Measurements from ENCODE around the gene DBNDD1.

Gene DBNDD1

DNA sequence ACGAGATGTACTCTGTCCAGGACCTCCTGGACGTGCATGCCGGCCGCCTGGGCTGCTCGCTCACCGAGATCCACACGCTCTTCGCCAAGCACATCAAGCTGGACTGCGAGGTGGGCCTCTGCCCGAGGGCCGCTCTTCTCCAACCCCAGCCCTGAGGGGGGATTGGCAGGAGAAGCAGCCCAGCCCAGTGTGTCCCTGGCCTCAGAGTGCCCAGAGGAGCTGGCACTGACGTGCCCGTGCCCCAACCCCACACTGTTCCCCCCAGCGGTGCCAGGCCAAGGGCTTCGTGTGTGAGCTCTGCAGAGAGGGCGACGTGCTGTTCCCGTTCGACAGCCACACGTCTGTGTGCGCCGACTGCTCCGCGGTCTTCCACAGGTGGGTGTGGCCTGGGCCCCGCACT lies 55.1 kb downstream of the DBNDD1 start:
- TF ChIP-seq, protein P1, sequence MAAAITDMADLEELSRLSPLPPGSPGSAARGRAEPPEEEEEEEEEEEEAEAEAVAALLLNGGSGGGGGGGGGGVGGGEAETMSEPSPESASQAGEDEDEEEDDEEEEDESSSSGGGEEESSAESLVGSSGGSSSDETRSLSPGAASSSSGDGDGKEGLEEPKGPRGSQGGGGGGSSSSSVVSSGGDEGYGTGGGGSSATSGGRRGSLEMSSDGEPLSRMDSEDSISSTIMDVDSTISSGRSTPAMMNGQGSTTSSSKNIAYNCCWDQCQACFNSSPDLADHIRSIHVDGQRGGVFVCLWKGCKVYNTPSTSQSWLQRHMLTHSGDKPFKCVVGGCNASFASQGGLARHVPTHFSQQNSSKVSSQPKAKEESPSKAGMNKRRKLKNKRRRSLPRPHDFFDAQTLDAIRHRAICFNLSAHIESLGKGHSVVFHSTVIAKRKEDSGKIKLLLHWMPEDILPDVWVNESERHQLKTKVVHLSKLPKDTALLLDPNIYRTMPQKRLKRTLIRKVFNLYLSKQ (tag by site-specific recombination; IDR thresholded peaks at IDR 0.05; ENCODE audit: borderline replicate concordance): no peak
- TF ChIP-seq ZNF23 (tag by site-specific recombination; IDR thresholded peaks at IDR 0.05; ENCODE audit: borderline replicate concordance): no peak
- 0 out of 2 replicates have a peak, but pooled peaks have one; percentile 25 for TF ChIP-seq SCRT2 (tag by site-specific recombination; IDR thresholded peaks at IDR 0.05)
- ChIA-PET CTCF (interaction anchor here (0.7 kb wide), 1 partner anchor 34 kb away, joined by 3 read pairs; no protein-coding TSS in a partner anchor), POLR2A (no interaction called here)
- Histone ChIP-seq H3K27ac (ENCODE audit: extremely low read depth, low read depth, low read length) (no peak overlapping the region), H3K4me1 (ENCODE audit: control insufficient read depth, insufficient read depth, low read length) (no peaks in the 10 kb centered on the region), H3K4me3 (ENCODE audit: low read depth, low read length) (no peak overlapping the region), H3K36me3 (ENCODE audit: control insufficient read depth in 2 of 2, insufficient read depth in 1 of 2, low read length in 2 of 2) (peaks cover 2 to 57% of the 10 kb centered on the region in 2 experiments; a peak in 2 of 3 replicates), H3K9me3 (ENCODE audit: control insufficient read depth, insufficient read depth, low read depth, low read length) (no peaks in the 10 kb centered on the region)

DNA sequence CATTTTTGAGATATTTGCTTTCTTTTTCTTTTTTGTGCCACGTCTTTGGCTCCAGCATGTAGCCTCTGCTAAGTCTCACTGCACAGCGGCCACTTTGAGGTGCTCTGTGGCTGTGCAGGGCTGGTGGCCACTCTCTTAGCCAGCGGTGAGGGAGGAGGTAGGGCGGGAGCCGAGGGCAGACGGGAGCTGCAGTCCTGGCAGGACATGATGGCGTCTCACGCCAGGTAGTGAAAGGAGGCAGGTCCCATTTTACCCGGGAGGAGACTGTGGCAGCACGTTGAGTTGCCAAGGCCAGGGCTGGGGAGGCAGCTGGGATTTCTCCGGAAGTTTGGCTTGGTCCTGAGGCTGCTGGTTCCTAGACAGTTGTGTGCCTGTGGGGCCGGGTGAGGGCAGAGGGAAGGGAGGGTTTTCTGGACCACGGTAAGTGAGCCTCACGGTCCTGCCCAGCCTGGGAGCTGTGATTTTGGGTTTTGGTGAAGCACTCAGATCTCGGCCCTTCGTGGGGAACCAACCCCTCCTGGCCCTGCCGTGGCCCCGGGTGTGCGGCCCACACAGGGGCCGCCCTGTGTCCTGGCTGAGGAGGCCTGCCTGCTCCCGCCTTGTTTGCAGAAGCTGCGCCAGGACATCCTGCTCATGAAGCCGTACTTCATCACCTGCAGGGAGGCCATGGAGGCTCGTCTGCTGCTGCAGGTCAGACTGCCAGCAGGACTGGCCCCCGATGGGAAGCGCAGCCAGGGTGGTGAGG lies 56.3 kb downstream of the DBNDD1 start:
- Histone ChIP-seq H3K4me3 (ENCODE audit: low read depth, low read length) (no peak overlapping the region), H3K4me1 (ENCODE audit: control insufficient read depth, insufficient read depth, low read length) (no peaks in the 10 kb centered on the region), H3K27ac (ENCODE audit: extremely low read depth, low read depth, low read length) (no peak overlapping the region), H3K36me3 (ENCODE audit: control insufficient read depth in 2 of 2, insufficient read depth in 1 of 2, low read length in 2 of 2) (peaks cover 0 to 69% of the 10 kb centered on the region in 2 experiments; a peak in 2 of 3 replicates), H3K9me3 (ENCODE audit: control insufficient read depth, insufficient read depth, low read depth, low read length) (no peaks in the 10 kb centered on the region)
- CTCF ChIA-PET: no interaction called here
- POLR2A ChIA-PET: interaction anchor here (1.4 kb wide), 1 partner anchor 40 kb away, joined by 3 read pairs; the partner anchor contains the start of gene TUBB3
- no peak for TF ChIP-seq ZNF600 (tag by site-specific recombination; IDR thresholded peaks at IDR 0.05)
- TF ChIP-seq ZNF548 (tag by site-specific recombination; IDR thresholded peaks at IDR 0.05): no peak
- no peak for TF ChIP-seq ZNF701 (tag by site-specific recombination; IDR thresholded peaks at IDR 0.05)
- TF ChIP-seq SCRT1 (tag by site-specific recombination; IDR thresholded peaks at IDR 0.05; ENCODE audit: borderline replicate concordance): no peak
- no peak for TF ChIP-seq ZNF433 (tag by site-specific recombination; IDR thresholded peaks at IDR 0.05; ENCODE audit: low read depth)
- TF ChIP-seq ZNF223 (tag by site-specific recombination; IDR thresholded peaks at IDR 0.05): no peak
- TF ChIP-seq, protein P2, sequence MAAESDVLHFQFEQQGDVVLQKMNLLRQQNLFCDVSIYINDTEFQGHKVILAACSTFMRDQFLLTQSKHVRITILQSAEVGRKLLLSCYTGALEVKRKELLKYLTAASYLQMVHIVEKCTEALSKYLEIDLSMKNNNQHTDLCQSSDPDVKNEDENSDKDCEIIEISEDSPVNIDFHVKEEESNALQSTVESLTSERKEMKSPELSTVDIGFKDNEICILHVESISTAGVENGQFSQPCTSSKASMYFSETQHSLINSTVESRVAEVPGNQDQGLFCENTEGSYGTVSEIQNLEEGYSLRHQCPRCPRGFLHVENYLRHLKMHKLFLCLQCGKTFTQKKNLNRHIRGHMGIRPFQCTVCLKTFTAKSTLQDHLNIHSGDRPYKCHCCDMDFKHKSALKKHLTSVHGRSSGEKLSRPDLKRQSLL (tag by site-specific recombination; IDR thresholded peaks at IDR 0.05): no peak
- no peak for TF ChIP-seq SP3 (tag by site-specific recombination; IDR thresholded peaks at IDR 0.05)
- no peak for TF ChIP-seq ZNF404 (tag by site-specific recombination; IDR thresholded peaks at IDR 0.05)
- no peak for TF ChIP-seq ZNF175 (tag by site-specific recombination; IDR thresholded peaks at IDR 0.05)
- no peak for TF ChIP-seq GFI1B (tag by site-specific recombination; IDR thresholded peaks at IDR 0.05)
- TF ChIP-seq, protein P3, sequence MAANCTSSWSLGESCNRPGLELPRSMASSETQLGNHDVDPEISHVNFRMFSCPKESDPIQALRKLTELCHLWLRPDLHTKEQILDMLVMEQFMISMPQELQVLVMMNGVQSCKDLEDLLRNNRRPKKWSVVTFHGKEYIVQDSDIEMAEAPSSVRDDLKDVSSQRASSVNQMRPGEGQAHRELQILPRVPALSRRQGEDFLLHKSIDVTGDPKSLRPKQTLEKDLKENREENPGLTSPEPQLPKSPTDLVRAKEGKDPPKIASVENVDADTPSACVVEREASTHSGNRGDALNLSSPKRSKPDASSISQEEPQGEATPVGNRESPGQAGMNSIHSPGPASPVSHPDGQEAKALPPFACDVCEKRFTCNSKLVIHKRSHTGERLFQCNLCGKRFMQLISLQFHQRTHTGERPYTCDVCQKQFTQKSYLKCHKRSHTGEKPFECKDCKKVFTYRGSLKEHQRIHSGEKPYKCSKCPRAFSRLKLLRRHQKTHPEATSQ (tag by site-specific recombination; IDR thresholded peaks at IDR 0.05): no peak
- TF ChIP-seq, protein P1 (tag by site-specific recombination; IDR thresholded peaks at IDR 0.05; ENCODE audit: borderline replicate concordance): no peak
- TF ChIP-seq MZF1 (tag by site-specific recombination; IDR thresholded peaks at IDR 0.05; ENCODE audit: borderline replicate concordance): no peak
- TF ChIP-seq HOXC10 (CRISPR knock-in tag; IDR thresholded peaks at IDR 0.05): no peak

Data from HEK293 (cell line).